OCI-LY1 (cell line): ENCODE results near the gene FHOD3.

ENCODE experiments used
- EZH2 ChIP-seq: fragments of 200-600 bp; sonication (generic), shearing (Covaris generic); IDR thresholded peaks from 2 replicates; pipeline ENCODE4 v1.8.0; 2017; ENCODE audit warnings: borderline replicate concordance, mixed run types, mild to moderate bottlenecking, antibody characterized with exemption, low read length, moderate library complexity, mixed read lengths
- TF ChIP-seq, protein P1 (sequence below): fragments of 200-600 bp; sonication (generic), shearing (Covaris generic); IDR thresholded peaks from 2 replicates; pipeline ENCODE4 v1.5.1; 2017; ENCODE audit warnings: mild to moderate bottlenecking, antibody characterized with exemption, low read length, moderate library complexity, mixed read lengths

DNA sequence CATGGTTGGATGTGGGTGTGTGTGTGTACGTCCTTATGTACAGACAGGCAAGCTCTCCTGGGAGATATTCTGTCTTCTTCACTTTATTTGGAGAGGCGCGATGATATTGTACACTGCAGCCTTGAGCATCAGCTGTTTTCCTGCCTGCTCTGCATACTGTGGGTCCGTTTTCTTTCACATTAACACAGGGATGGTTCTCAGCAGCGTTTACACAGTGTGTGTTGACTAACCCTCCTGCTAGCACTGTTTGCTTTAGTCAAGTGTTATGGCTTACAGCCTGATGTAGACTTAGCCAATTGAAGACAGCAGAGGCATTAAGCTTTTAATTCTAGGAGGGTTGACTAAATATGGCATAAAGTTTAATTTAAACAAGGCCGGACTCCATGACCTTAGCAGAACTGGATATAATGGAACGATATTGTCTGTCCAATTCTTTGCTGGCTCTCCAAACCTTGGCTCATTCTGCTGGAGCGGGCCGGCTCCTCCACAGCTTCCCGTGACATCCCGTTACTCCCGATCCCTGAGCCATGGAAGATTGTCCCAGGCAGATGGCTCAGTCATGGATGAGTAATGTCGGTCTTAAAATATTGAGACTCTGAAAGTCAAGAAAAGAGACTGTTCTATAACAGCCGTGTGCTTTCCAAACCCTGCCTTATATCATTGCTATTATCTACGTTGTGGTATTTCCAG lies 396.6 kb downstream of the FHOD3 start:
- TF ChIP-seq, protein P1, sequence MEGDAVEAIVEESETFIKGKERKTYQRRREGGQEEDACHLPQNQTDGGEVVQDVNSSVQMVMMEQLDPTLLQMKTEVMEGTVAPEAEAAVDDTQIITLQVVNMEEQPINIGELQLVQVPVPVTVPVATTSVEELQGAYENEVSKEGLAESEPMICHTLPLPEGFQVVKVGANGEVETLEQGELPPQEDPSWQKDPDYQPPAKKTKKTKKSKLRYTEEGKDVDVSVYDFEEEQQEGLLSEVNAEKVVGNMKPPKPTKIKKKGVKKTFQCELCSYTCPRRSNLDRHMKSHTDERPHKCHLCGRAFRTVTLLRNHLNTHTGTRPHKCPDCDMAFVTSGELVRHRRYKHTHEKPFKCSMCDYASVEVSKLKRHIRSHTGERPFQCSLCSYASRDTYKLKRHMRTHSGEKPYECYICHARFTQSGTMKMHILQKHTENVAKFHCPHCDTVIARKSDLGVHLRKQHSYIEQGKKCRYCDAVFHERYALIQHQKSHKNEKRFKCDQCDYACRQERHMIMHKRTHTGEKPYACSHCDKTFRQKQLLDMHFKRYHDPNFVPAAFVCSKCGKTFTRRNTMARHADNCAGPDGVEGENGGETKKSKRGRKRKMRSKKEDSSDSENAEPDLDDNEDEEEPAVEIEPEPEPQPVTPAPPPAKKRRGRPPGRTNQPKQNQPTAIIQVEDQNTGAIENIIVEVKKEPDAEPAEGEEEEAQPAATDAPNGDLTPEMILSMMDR: no peak
- no peak for TF ChIP-seq EZH2
